ENCODE data around the gene ZNF611. TPM values are rescaled to one million over a fixed set of nuclear protein-coding genes. Genes with fewer than 3 reads are reported as not detected.
"Not testable (repeated sequence)": the region's sequence is repeated elsewhere in the genome, so short reads cannot be mapped to it uniquely, and the experiment has no call there.

The ZNF611 gene
- polyA plus RNA-seq, 12 donors = 6.1 to 26.3 (median 9.6) TPM; not detected in 1

DNA sequence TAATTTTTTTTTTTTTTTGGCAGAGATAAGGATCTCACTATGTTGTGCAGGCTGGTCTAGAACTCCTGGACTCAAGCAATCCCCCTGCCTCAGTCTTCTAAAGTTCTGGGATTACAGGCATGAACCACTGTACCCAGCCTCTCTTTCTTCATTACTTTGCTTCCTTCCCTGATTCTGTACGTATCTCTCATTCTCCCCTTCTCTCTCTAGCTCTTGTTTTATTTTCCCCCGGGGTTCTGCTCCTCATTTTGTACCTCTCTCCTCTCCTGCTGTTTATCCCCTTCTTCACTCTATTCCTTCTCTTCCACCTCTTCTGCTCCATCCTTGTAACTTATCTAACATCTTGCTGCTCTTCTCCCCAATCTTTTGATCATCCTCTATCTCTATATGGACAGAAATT, 46.5 kb downstream of the ZNF611 start:
- DNase-seq = no peak

DNA sequence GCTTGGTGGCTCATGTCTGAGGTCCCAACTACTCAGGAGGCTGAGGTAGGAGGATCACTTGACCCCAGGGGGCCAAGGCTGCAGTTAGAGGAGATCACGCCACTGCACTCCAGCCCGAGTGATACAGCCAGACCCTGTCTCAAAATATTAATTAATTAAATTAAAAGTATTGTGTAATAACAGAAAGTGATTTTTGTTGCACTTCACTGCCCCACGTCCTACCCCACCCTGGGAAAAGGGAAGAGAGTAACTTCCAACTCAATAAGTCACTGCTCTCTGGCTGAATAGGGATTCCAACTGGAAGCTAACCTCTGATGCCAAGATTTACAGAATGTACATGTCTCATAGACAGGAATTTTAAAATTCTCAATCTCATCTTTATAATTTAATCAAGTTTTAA, 47.2 kb downstream of the ZNF611 start:
- DNase-seq = no peak

DNA sequence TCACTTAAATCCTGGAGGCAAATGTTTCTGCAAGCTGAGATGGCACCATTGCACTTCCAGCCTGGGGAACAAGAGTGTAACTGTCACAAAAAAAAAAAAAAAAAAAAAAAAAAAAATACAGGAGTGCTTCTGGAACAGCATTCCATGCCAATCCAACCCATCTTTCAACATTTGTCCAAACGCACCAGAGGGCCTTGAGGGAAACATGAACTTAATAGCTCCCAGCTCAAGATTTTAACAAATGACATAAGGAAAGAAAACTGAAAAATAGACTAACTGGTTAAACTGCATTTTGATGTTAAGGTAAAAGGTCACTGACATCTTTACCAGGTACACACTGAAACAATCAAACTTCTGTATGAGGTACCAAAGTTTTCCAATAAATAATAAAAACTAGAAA, 49.0 kb downstream of the ZNF611 start:
- no peak for DNase-seq

DNA sequence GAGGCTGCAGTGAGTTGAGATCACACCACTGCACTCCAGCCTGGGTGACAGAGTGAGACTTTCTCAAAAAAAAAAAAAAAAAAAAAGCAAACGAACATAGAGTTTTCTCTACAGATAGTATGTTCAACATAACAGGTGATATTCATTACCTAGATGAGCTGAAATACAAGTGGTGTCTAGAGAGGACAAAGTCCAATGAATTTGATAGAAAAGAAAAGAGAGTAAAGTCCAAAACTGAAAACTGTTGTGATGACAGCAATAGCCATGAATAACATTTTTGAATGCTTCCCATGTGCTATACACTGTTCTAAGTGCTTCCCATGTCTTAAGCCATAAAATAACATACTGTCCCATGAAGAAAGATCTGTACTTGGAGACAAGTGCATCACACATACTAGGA, 53.6 kb downstream of the ZNF611 start:
- not testable (repeated sequence) for DNase-seq

DNA sequence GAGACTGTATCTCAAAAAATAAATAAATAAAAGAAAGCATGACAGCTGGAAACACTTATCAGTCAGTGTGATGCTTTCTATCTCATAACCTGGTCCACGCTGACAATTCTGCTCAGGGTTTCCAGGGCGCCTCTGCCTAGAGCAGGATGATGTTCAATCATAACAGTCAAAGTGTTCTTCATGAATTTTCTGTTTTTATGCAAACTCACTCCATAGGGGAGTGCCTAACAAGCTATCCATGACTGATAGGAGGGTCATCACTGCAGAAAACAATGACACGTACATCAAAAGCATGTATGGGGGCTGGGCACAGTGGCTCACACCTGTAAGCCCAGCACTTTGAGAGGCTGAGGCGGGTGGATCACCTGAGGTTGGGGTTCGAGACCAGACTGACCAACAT, 55.2 kb downstream of the ZNF611 start:
- DNase-seq = no peak

DNA sequence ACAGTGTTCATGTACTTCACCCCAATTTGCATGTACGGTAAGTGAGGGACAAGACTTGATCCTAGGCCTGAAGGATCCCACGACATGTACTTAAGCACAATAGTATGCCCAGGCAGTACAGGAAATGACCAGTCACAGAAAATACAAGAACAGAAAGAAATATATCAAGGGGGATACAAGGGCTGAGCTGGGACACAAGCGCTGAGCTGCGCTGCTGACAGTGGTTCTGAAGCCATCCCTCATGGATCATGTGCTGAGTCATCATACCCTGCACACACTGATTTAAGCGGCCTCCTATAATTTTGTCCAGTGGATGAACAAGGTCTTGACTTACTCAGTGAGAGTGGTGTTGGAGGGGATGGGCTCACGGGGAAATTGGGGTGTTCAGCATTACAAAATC, 59.6 kb downstream of the ZNF611 start:
- not testable (repeated sequence) for DNase-seq

DNA sequence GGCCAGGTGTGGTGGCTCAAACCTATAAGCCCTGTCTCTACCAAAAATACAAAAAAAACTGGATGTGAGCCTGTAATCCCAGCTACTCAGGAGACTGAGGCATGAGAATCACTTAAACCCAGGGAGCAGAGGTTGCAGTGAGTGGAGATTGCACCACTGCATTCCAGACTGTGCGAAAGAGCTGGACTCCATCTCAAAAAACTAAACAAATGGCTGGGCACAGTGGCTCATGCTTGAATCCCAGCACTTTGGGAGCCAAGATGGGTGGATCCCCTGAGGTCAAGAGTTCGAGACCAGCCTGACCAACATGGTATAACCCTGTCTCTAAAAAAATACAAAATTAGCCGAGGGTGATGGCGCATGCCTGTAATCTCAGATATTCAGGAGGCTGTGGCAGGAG, 61.8 kb downstream of the ZNF611 start:
- DNase-seq = no peak

DNA sequence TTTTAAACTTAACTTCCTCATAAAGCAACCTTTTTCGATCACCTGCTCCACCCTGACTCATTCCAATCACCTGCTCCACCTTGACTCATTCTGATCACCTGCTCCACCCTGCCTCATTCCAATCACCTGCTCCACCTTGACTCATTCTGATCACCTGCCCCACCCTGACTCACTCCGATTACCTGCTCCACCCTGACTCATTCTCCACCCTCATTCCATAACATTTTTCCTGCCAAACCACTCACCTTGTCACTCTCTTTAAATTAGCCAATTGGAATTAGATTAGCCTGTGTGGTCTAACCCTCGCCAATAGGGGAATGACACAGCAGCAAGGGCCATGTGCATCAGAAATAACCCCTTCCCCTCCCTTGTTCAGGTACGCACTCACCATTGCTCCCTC, 64.8 kb downstream of the ZNF611 start:
- no peak for DNase-seq

DNA sequence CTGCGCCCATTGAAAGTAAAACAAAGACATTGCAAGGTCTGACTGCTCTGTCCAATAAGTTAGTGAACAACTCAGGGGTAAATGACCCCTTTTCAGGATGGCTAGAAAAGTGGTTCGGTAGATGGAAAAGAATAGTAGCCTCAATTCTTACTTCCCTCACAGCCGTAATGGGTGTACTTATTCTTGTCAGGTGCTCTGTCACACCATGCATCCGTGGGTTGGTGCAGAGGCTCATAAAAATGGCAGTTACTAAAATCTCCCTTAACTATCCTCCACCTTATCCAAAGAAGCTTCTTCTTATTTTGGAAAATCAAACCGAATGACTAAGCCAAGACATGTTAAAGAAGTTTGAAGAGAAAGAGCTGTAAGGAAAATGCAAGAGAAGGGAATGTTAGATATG, 65.3 kb downstream of the ZNF611 start:
- no peak for DNase-seq

DNA sequence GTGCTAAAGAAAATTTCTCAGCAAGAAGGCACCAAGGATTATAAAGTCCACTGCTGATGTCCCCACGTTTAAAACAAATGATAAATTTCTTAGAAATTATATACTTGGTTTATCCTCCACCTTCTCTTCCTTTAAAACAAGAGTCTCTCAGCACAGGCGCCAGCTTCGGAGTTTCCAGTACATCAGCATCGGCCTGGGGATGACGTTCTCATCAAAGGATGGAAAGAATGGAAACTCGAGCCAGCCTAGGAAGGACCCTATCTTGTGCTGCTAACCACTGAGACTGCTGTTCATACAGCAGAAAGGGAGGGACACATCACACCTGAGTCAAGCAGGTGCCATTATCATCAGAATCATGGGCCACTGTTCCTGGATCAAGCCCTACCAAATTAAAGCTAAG, 66.9 kb downstream of the ZNF611 start:
- no peak for DNase-seq

DNA sequence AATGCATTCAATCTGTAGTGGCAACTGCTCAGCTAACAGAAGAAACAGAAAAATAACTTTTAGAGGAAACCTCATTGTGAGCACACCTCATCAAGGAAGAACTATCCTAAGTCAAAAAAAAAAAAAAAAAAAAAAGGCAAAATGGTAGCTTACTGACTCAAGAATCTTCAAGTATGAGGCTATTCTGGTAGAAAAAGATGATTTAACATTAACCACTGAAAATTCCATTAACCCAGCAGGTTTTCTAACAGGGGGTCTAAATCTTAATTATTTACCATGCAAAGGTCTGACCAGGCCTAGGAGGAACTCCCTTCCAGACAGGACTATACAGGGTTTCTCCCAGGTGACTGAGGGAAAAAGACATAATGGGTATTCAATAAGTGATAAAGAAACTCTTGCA, 68.3 kb downstream of the ZNF611 start:
- DNase-seq = no peak

DNA sequence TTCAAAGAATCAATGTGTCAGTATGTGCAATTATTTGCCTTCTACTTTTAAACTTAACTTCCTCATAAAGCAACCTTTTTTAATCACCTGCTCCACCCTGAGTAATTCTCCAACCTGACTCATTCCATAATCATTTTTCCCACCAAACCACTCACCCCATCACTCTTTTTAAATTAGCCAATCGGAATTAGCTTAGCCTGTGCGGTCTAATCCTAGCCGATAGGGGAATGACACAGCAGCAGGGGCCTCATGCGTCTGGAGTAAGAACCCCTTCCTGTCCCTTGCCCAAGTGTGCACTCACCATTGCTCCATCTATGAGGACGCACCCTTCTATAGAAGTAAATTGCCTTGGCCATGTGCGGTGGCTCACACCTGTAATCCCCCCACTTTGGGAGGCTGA, 69.3 kb downstream of the ZNF611 start:
- DNase-seq = no peak

DNA sequence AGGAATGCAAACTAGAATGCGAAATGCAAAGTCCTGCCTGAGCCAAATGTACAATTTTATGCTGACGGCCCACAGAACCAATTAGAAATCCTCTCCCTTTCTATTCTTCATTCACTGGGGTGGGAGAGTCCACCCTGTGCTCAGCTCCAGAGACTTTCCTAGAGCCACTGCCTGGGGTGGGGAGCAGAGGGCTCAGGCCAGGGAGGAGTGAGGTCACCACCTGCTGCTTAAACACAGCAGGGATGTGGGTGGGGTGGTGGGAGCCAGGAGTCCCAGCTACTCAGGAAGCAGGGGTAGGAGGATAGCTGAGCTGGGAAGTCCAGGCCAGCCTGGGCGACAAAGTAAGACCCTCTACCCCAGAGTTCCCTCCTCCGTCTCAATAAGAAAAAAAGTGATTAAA, 69.8 kb downstream of the ZNF611 start:
- no peak for DNase-seq

DNA sequence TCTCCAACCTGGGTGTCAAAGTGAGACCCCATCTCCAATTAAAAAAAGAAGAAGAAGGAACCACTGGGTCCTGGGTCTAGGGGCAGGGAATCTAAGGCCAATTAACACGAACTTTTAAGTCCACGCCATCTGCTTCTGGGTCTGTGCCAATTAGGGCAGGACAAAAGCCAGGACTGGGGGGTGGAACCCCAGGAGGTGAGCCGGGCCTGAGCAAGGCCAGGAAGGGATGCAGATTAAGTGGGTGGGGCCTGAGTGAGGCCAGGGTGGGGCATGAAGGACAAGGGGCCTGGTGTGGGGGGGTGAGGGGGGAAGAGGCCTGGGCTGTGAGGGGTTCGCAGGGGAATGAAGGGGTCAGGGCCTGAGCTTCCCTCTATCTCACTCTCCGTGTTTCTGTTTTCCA, 70.4 kb downstream of the ZNF611 start:
- DNase-seq = no peak

DNA sequence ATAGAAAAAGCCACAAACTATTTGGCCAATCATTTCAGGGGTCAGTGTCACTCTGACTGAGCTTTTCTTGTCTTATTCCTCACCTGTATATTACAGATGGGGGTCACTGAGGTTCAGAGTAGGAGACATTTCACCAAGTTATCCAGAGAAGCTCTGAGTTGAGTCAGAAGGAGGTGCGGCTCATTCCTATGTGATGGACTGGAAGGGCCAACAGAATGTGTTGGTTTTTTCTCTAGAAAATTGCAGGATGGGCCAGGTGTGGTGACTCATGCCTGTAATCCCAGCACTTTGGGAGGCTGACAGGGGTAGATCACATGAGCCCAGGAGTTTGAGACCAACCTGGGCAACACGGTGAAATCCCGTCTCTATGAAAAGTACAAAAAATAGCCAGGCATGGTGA, 72.2 kb downstream of the ZNF611 start:
- DNase-seq = no peak

DNA sequence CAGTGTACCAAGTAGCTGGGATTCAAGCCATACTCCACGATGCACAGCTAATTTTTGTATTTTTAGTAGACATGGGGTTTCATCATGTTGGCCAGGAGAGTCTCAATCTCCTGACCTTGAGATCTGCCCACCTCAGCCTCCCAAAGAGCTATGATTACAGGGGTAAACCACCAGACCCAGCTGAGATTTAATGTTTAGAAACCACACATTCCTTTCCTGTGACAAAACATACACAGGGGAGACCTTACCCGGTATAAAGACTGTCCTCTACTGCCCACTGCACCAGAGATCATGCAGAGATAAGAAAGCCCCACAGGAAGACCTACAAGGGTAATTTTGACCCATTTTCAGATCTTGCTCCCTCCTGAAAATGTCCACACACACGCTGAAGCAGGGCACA, 73.9 kb downstream of the ZNF611 start:
- DNase-seq = no peak

DNA sequence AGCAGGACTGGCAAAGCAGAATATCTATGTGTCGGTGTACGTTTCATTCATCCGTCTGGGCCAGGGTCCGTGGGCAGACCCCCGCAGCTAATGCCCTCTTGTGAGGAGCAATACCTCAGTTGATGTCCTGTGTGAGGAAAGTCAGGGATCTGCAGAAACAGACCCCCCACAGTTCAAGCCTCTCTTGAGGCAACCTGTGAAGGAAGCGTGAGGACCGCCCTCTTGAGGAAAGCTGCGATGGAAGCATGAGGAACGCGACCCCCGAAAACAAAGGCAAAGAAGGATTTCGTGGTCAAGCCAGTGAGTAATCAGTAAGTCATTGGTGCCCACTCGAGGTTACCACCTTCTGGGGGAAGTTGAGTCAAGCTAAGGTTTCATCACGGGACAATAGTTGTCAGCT, 75.8 kb downstream of the ZNF611 start:
- DNase-seq = no peak

DNA sequence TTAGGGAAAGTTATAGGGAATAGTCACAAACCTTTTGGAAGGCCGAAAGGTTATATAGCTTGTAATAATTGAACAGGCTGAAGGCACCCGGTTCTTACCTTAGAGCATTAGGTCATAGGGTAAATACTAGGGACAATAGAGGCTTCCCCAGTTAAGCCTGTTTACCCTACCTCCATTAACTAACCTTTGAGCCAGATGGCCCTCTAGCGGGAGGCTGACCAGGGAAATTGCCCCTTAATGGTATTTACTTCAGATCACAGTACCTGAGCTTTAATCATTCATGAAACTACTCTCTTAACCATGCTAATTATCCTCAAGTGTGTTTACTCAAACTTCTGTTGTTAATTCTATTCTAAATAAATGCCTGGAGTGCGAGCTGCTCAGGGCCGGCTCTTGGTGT, 76.2 kb downstream of the ZNF611 start:
- DNase-seq = no peak

DNA sequence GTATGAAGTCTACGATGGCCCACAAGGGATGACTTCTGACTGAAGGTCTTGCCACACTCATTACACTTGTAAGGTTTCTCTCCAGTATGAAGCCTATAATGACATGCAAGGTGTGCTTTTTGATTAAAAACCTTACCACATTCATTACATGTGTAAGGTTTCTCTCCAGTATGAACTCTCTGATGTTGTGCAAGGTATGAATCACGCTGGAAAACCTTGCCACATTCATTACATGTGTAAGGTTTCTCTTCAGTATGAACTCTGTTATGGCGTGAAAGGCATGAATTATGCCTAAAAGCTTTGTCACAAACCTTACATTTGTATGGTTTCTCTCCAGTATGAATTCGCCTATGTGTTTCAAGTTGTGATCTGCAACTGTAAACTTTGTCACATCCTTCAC, 81.7 kb downstream of the ZNF611 start:
- DNase-seq = no peak

Other genes with a start within 250 kb of the ZNF611 start
- 10 to 100 TPM in 4 of 12 donors, 1 to 10 TPM in 7, not detected in 1; 5.4 to 34.3 (median 8.7) TPM for gene ZNF808, start 207.4 kb downstream of the ZNF611 start, polyA plus RNA-seq (ENCODE audit: insufficient read length in 12 of 12)
- 10 to 100 TPM in 5 of 12 donors, 1 to 10 TPM in 6, not detected in 1; 7.7 to 15.9 (median 9.4) TPM for gene ZNF701, start 164.8 kb downstream of the ZNF611 start, polyA plus RNA-seq (ENCODE audit: insufficient read length in 12 of 12)
- 100 to 1,000 TPM in 1 of 12 donors, 10 to 100 TPM in 10, not detected in 1; 26.8 to 107 (median 43.4) TPM for gene ZNF83, start 96.7 kb downstream of the ZNF611 start, polyA plus RNA-seq (ENCODE audit: insufficient read length in 12 of 12)
- 10 to 100 TPM in 1 of 12 donors, 1 to 10 TPM in 9, not detected in 2; 2.2 to 13.1 (median 2.8) TPM for gene ZNF600, start 51.7 kb upstream of the ZNF611 start, polyA plus RNA-seq (ENCODE audit: insufficient read length in 12 of 12)
- gene ZNF28, start 86.6 kb upstream of the ZNF611 start, polyA plus RNA-seq (ENCODE audit: insufficient read length in 12 of 12) = 10 to 100 TPM in 5 of 12 donors, 1 to 10 TPM in 6, not detected in 1; 6.2 to 14.7 (median 9.6) TPM
- 10 to 100 TPM in 11 of 12 donors, not detected in 1; 13.0 to 26.6 (median 19.8) TPM for gene ZNF468, start 122.6 kb upstream of the ZNF611 start, polyA plus RNA-seq (ENCODE audit: insufficient read length in 12 of 12)
- gene ZNF320, start 162.6 kb upstream of the ZNF611 start, polyA plus RNA-seq (ENCODE audit: insufficient read length in 12 of 12) = 10 to 100 TPM in 9 of 12 donors, 1 to 10 TPM in 1, not detected in 2; 8.7 to 29.5 (median 19.4) TPM
- gene ZNF888, start 188.4 kb upstream of the ZNF611 start, polyA plus RNA-seq (ENCODE audit: insufficient read length in 12 of 12) = 1 to 10 TPM in 11 of 12 donors, not detected in 1; 3.1 to 7.6 (median 3.3) TPM
- gene ZNF816, start 227.8 kb upstream of the ZNF611 start, polyA plus RNA-seq (ENCODE audit: insufficient read length in 12 of 12) = 10 to 100 TPM in 1 of 12 donors, 1 to 10 TPM in 10, not detected in 1; 6.4 to 35.3 (median 8.3) TPM

Data from muscle of arm (tissue), 12 donors.